Suprapubic skin (tissue), 4 donors: Measurements from ENCODE around the gene RFTN2.

Source experiments
- EP300 ChIP-seq: sonication (generic); formaldehyde crosslinking; IDR thresholded peaks from one replicate; pipeline ENCODE4 v1.6.1; 2017; ENCODE audit warnings: antibody characterized with exemption
- POLR2AphosphoS5 ChIP-seq, 3 donors: sonication (generic); formaldehyde crosslinking; IDR thresholded peaks; one replicate each; pipeline ENCODE4 v1.6.1; 2017; ENCODE audit warnings: antibody characterized with exemption in 3 of 3
- TF ChIP-seq, protein P1 (sequence below), 2 donors: fragments of 200-600 bp in 1 of 2; fragments of 450-650 bp in 1 of 2; sonication (generic) in 1 of 2; IDR thresholded peaks; one replicate each; pipeline ENCODE4 v1.5.1; 2016 to 2019; ENCODE audit warnings: antibody characterized with exemption in 2 of 2, mild to moderate bottlenecking in 1 of 2, moderate library complexity in 1 of 2

DNA sequence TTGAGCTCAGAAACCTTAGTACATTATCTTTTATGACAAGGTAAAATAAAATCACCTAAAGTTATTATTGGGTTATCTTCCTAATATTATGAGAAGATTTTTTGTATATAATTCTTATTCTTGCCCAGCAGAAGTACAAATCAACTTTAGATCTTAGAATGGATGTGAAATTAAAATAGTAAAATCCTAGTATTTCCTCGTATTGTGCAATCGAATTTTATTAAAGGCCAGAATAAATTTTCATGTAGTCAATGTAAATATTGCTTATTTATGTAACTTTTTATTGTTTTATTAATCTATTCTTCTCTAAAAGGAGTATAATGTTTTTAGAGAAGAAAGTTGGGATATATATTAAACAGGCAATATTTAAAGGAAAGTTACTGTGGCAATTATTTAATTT, 42.5 kb upstream of the RFTN2 start:
- TF ChIP-seq, protein P1, sequence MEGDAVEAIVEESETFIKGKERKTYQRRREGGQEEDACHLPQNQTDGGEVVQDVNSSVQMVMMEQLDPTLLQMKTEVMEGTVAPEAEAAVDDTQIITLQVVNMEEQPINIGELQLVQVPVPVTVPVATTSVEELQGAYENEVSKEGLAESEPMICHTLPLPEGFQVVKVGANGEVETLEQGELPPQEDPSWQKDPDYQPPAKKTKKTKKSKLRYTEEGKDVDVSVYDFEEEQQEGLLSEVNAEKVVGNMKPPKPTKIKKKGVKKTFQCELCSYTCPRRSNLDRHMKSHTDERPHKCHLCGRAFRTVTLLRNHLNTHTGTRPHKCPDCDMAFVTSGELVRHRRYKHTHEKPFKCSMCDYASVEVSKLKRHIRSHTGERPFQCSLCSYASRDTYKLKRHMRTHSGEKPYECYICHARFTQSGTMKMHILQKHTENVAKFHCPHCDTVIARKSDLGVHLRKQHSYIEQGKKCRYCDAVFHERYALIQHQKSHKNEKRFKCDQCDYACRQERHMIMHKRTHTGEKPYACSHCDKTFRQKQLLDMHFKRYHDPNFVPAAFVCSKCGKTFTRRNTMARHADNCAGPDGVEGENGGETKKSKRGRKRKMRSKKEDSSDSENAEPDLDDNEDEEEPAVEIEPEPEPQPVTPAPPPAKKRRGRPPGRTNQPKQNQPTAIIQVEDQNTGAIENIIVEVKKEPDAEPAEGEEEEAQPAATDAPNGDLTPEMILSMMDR (IDR thresholded peaks at IDR 0.05) = no peak
- TF ChIP-seq EP300 = no peak
- TF ChIP-seq POLR2AphosphoS5 (IDR thresholded peaks at IDR 0.05) = no peak
